DMS79 treated with DMSO at 0.1 percent for 48 hours (cell line): ENCODE data around the gene APP.

Experiments
- DNase-seq: peaks from one replicate; lab custom pipeline; 2025; lab: John Stamatoyannopoulos, UW

Gene APP

GRCh38 chr21:26170471-26171257 lies at the start of gene APP:
Gene APP, minus strand, starts transcription at chr21:26170770. Its CDS starts 150 bp downstream, at chr21:26170620.
- DNase-seq = peak; percentile 66

DNA sequence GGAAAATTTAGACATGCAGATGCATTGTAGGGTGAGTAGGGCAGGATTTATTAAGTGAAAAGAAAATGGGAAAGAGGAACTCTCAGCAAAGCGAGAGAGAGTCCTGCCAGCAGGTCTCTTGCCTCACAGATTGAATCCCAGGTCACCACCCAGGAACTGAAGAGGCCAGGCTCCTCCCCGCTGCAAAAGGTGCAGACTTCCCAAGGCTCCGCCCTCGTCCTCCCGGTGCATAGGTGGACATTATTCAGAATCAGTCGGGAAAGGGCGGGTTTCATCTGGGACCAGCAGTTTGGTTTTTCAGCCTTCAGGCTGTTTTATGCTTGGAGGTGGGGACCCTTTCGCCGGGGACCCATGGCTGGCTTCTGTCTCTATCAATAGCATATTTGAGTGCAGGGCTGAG lies 41.6 kb upstream of the APP start:
- no peak for DNase-seq

DNA sequence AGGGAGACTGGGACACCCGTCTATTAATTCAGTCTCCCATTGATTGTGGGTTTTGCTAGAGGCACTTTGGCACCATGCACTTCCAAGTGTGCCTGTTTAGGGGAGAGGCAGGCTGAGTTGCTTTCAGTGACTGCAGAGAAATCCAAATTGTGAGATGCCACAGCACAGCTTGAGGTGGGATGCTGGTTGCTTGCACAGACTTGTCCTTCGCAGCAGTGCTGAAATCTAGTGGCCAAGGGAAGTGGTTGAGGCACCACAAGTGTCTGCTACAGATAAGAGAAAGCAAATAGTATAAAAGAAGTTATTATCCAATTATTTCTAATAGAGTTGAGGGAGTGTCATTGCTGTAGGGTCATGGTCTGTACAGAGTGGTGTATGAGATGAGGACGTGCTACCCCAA lies 40.0 kb upstream of the APP start:
- DNase-seq = no peak

DNA sequence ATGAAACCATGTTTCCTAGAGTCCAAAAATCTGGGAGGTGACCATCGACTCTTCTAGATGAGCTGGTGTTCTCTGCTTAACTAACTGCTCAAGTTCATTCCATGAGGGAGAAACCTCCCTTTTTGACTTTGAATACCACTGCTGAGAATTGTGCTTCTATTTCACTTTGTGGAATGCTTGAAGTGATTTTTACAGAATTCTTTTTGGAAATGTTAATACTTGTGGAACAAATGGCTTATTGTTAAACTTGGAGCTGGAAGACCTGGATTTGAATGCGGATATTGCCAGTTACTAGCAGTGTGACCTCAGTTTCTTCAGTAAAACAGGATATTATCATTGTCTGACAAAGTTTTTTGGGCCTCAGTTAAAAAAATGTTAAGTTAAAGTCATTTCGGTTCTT lies 36.5 kb upstream of the APP start:
- no peak for DNase-seq

DNA sequence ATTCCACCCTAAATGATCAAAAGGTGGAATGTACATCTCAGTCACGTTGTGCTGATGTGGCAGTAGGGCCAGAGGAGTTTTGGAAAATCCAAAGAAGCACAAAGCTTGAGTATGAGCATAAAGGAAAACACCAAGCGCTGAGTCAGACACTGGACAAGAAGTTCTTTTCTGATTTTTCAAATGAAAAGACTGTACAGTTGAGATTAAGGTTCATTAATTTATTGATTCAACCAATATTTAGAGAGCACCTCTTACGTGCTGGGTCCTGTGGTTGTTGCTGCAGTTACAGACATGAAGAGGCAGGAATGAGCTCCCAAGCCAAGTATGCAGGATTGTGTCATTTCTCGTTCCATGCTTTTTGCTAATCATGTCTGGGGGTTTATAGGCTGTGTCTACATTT lies 28.9 kb upstream of the APP start:
- no peak for DNase-seq

GRCh38 chr21:26195708-26196107 lies 25.1 kb upstream of the APP start:
- DNase-seq = no peak

DNA sequence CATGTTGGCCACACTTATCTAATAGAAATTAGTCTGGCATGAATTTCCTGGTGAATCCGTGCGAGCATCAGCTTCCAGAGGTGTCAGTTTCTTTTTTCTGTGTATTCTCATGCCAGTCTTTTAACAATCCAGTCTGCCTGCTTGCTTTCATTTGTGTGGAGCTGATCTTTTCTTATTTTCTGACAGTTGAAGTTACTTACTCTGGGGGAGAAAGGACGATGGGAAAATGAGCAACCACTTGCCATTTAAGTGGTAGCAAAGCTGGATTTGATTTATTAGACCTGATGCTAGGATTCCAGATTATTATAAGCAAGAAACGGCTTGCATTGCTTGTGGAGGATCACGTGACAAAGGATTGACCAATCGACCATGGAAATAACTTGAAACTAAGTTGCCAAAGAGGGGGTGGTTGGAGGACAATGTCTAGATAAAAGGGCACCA lies 24.3 kb upstream of the APP start:
- no peak for DNase-seq

- DNase-seq = no peak
Measured at GRCh38 chr21:26194326-26194725, 23.8 kb upstream of the APP start.

DNA sequence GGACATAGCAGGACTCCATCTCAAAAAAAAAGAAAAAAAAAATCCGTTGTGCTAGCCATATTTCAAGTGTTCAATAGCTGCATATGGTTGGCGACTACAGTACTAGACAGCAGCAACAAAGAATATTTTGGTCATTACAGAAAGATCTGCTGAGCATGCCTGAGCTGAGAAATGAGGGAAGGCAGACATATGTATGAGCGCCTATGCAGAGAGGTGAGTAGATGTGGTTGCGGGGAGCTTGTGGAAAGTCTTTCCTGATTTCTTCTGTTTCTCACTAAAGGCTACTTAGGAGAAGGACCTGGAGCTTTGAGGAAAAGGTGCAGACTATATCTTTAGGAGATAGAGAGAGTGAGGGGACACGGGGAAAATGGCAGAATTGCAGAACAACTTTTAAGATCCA lies 21.0 kb upstream of the APP start:
- DNase-seq = no peak

GRCh38 chr21:26188422-26188821 lies 17.9 kb upstream of the APP start:
- no peak for DNase-seq

DNA sequence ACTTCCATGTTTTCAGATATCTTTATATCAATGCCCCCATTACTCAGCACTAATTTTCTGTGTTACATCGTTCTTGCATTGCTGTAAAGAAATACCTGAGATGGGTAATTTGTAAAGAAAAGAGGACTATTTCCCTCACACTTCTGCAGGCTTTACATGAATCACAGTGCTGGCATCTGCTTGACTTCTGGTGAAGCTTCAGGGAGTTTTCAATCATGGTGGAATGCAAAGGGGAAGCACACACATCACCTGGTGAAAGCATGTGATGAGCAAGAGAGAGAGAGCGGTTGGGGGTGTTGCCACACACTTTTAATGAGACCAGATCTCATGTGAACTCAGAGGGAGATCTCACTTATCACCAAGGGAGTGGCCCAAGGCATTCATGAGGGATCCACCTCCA lies 14.9 kb upstream of the APP start:
- no peak for DNase-seq

DNA sequence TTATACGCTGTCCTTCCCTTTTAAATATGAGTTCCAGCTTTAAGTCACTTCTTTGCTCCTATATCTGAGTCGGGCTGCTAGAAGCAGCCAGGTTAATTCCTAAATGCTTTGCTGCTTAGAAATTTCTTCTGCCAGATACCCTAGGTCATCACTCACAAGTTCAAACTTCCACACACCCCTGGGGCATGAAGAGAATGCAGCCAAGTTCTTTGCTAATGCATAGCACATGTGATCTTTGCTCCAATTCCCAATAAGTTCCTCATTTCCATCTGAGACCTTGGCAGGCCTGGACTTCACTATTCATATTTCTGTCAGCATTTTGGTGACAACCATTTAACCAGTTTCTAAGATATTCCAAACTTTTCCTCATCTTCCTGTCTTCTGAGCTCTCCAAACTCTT lies 14.5 kb upstream of the APP start:
- no peak for DNase-seq

- DNase-seq = no peak
Measured at GRCh38 chr21:26179501-26179900, 8.9 kb upstream of the APP start.

- DNase-seq = no peak
Measured at GRCh38 chr21:26177746-26178426, 7.3 kb upstream of the APP start.

- no peak for DNase-seq
Measured at GRCh38 chr21:26177187-26177586, 6.6 kb upstream of the APP start.

DNA sequence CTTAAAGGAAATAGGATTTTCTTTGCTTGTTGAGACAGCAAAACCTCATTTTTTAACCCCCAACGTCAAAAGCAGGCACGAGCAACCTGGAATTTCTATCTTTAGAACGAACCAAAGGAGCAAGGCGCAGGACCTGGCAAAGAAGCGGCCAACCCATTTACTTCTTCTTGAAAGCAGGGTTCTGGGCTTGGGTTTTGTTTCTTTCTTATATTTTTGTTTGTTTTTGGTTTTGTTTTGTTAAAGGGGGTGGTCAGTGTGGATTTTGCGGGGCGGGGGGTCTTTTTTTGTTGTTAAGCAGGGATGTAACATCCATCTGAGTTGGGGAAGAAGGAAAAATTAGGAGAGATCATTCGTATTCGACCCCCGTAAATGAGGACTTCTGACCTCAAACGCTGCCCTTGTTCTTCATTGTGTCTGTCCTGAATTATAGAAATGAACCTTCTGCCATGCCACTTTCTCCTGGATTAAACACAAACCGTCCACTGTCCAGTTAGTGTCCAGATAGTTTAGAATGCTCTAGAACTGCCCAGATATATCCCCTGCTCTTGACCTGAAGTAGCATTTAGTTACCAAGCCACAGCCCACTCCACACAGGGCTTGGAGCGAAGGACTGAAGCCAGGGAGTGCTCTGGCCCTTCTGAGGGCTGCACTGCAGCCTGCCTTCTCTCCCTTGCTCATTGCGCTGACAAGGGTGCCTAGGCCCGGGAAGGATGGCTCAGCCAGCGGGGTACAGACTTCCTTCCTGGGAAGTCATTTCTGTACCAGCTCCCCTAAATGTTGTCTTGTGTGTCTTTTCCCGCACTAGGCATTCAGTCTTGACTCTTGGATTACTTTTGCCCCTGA lies 909 bp upstream of the APP start:
- DNase-seq = no peak

GRCh38 chr21:26169611-26170470 lies 729 bp downstream of the APP start:
- peak; percentile 51 for DNase-seq

DNA sequence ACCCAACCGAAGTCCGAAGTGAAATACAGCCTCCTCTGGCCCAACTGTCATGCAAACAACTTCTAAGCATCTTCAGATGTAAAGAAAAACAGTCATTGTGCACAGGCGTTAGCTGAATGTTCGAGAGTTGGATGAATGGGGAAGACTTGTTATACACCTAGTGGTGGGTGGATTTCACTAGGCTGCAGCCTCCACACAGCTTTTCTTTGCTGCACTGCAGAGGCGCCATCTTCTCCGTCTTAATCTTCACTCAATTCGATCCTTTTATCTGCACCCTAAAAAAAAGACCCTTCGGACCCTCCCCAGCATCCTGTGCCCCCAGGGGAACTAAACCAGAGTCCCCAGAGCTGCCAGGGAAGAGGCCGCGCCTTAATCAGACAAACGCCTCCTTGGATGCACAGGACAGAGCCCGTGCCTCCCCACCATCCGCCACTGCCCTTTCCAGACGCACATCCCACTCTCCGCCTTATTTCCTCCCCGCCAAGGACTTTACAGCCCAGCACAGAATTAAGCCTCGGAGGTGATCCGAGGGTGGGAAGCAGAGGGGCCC lies 1.4 kb downstream of the APP start:
- DNase-seq = peak; percentile 77

DNA sequence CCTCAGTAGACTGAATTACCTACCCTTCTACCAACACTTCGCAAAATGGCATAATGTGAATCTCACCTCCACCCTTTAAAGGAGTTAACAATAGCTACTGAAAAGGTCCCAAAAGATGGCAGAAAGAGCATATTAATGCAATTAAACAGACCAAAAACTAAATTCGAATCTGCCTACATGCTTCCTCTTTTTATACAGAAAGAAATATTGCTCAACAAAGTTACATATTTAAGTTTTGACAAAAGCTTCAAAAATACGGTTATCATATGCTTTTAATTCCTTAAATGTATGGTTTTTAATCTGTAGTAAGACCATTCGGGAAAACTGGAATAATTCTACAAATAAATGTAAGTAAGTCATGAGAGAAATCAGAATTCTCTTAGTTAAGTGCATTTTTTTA lies 2.2 kb downstream of the APP start:
- DNase-seq = no peak

- DNase-seq = no peak
Measured at GRCh38 chr21:26167593-26167992, 3.0 kb downstream of the APP start.

- DNase-seq = no peak
Measured at GRCh38 chr21:26165331-26165730, 5.2 kb downstream of the APP start.
